HK-2 (cell line): Measurements from ENCODE around the gene SLC22A4.

Source experiments
- DNase-seq: peaks from one replicate; pipeline ENCODE4 v3.0.0-alpha.2; 2018; ENCODE audit not compliant: unreplicated experiment

The SLC22A4 gene

DNA sequence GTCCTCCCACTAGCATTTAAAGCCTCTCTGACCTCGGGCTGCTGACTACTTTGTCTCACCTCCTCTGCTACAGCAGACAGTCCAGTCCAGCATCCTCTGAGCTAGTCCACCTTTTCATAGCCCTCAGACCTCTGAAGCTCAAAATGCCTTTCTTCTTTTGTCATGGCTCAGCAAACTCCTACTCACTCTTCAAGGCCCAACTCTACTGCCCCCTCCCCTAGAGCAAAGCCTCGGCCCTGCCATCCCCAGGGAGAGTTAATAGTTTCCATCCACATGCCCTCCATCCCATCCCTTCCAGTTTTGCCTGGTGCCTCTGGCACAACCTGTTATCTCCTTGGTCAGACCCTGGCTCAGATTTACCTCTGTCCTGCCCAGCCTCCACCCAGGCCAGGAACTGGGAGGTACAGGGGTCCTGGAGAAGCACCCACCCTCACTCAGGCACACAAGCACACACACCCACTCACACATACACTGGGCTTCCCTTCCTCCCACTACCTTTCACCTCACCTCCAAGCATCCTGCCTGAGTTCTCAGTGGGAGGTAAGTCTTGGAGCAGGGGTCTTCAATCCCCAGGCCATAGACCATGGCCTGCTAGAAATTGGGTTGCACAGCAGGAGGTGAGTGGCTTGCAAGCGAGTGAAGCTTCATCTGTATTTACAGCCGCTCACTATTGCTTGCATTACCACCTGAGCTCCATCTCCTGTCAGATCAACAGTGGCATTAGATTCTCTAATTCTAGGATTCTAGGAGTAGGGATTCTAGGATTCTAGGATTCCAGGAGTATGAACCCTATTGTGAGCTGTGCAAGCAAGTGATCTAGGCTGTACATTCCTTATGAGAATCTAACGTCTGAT, 18.6 kb upstream of the SLC22A4 start:
- no peak for DNase-seq

DNA sequence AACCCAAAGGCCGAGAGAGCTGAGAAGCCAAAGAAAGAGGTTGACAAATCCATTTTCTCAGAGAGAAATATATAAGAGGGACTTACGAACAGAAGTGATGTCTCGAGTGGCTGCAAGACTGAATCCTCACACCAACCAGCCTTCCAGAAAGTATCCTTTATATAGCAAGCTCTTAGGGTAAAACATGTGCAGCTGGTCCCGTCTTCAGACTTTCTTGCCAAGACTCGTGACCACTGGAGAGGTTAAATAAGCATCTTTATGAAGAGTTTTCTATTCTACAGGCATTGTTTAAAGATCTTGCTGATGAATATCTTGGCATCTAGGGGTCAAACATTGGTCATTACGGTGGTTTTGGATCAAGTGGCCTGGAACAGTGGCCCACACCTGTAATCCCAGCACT, 16.9 kb upstream of the SLC22A4 start:
- no peak for DNase-seq

DNA sequence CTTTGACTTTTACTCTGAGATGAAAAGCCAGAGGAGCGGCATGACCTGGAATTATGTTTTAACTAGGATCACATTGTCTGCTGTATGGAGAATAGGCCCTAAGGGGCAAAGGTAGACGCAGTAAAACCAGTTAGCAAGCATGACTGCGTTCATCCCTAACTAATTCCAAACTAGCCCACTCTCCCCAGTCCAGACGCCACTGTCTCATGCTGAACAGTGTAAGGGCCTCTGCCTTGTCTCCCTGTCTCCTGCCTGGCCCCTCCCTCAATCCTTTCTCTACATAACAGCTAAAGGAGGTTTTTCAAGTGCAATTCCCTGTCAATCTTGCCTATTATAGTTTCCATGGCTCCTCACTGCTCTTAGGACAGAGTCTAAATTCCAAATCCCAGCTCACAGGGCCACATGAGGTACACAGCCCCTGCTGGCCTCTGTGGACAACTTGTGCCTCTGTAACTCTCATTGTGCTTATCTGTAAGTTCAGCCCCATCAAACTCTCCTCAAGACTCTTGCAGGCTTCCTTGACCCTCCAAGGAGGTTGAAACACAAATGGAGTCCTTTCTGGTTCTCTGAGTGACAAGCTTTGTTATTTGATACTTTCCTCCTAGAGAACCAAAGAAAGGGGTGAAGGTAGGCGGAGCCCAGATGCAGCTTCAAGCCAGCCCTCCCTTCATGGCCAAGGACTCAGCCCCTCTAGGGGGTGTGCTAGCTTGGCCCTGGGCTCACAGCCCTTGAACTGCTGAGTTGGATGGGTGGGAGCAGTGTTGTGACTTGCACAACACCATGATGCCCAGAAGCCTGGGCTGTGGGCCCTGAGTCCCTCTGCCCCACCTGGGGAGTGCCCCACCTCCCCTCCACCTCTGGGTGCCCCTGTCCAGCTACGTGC, 16.0 kb upstream of the SLC22A4 start:
- no peak for DNase-seq

DNA sequence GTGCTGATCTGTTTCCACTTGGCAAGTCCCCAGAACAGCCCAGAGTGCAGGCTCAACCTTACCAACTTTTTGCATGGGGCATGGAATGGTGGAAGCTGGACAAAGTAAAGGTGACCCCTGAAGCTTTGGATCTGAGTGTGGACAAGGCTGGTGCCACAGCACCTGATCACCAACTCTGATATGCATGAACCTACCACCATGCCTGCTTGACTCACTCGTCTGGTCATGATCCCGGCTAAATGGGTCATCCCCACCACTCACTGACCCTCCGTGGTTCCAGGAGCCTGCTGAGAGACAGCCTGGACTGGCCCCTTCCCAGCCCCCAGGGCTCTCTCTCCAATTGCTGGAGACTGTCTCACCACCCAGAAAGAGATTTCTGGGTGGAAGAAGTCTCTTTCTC, 14.4 kb upstream of the SLC22A4 start:
- DNase-seq, result no peak

DNA sequence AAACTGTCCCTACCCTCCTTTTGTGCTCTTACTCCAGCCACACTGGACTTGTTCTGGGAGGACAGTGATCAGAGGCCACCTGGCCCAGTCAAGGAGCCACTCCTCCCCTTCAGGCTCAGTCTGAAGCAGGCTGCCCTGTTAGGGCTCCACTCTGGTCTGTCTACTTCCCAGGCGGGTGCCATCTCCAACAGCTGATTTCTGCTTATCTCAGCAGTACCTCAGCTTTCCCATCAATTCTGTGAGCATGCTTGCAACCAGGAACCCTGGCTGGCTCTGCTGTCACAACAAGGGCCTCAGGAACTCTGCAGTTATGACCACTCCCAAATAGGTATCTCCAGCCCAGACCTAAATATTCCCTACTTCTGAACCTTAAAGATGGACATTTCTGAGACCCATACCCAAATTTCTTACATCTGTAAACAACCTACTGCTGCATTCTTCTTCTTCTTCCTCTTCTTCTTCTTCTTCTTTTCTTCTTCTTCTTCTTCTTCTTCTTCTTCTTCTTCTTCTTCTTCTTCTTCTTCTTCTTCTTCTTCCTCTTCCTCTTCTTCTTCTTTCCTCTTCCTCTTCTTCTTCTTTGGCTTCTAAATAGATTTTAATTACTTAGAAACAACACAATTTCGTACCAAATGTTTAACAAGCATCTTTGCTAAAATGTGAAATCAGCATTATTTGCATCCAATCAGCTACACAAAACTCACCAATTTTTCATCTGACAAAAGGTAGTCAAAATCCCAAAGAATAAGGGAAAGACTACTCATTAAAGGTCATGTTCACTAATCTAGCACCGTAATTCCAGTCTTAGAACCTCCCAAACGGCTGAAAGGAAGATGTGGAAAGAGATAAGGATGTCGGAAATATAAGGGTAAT, 13.6 kb upstream of the SLC22A4 start:
- DNase-seq, result no peak

DNA sequence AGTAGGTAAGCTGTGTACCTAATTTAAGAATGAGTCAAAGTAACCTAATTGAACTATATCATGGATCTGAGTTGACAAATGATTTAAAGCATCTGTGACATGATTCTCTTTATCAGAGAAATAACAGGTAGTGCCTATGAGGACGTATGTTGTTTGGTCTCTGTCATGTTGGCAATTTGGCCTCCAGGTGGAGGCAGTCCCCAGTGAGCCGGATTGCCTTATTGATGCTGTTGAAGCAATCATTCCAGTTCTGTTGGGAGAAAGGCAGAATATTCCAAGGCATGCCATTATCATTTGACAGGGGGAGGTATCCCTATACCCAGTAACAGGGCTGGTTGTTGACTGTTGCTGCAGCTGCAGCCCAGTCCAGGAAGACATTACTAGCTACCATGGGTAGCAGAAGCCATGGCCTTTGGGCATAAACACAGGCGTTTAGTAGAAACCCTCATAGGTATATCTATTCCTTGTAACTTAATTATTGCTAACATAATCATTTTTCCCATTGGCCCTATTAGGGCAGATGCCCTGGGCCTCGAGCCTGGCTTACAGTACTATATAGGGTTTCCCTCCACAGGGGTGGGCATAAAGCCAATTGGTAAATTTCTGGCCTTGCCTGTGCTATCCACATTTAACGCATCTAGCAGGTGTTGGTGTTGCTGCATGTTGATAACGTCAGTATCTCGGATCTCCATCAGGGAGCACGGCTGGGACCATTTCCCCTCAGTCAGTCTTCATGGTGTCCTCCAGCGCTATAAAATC, 12.2 kb upstream of the SLC22A4 start:
- no peak for DNase-seq

DNA sequence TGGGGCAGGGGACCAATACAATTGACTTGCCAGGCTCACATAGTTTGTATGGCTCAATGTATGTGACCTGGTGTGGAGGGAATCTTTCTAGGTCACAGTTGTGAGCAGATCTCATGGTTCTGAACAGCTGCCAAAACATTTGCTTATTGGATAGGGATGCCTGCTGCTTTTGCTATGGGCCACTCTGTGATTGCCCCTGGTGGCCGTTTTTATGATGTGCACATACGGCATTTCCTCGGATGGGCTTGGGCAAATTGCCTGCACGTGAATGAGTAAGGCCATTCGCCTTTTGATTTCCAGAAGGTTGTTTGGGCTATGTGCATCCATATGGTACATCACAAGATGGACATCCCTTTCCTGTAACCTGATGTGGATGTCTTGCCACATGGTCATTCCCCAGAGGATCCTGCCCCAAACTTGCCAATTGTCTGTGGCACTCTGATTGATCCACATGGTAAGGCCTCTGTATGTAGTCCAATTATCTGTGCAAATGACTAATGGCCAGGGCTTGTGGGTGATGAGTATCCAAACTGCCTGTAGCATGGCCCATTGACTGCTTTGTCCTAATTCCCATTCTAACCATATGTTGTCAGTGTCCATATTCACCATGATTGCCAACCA, 10.7 kb upstream of the SLC22A4 start:
- DNase-seq, result no peak

DNA sequence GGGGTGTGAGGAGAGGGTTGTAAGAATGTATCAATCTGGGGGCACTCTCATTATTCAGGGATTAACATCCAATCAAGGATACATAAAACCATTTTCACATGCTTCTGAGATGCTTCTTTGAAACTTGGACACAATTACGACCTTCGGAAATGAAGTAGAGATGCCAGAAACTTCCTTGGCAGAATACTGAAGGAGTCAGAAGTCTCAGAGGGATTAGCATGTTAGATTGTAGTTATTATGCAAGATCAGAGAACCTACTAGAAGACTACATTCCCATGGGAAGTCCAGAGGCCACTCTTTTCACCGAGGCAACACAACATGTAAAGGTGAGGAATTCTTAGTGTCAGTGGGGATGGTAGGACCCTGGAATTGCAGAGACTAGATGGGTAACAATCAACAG, 5.1 kb upstream of the SLC22A4 start:
- no peak for DNase-seq

DNA sequence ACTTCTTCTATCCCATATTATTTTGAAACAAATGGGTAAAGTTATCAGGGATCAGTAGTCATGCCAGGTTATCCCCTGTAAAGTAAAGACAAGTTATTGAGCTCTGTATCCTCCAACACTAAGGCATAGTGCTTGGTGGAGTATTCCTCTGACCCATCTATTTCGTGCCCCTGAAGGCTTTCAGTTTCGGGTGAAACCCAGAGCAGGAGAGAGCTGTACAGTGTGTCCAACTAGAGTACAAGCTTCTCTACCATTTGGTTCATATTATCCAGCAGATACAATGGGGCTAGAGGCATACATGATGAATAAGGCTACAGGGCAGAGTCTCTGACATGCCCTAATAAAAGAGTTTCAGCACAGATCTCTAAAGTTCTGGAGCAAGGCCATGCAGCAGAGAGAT, 3.2 kb upstream of the SLC22A4 start:
- no peak for DNase-seq

DNA sequence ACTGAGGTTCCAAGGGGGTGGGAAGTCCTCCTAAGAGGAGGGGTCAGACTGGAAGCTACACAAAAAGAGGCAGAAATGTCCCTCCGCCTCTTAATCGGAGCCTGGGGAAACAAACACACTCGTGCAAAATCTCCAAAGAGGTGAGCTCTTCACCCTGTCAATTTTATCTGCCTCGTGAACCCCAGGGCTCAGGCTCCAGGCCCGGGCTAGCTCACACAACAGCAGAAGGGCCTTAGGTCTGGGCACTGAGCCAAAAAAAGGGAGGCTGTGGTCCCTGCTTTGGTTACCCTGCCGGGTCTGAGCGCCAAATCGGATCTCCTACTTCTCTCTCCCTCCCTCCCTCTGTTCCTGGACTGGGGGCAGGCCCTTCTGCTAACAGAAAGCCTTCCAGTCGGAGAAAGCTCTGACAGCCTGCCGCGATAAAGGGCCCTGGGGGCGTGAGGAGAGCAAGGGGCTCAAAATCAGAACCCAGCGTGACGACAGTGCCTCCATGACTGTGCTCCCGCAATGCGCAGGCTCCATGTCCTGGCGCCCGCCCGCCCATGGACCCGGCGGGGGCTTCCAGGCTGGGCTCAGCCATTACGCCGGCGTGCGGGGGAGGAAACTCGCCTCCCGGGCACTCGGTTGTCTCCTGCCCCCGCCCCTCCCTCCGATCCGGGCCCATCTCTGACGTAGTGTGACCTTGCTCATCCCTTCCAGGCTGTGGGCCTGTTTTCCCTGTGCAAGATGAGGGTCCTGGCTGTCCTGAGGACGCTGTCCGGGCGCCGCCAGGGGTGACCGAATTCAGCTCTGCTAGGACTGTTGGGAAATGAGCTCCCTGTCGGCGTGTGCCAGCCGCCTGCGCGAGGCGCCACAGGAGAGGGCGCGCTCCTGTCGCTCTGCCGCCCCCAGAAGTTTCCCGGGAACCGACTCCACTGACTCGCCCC, 865 bp upstream of the SLC22A4 start:
- DNase-seq, result peak; percentile 80

DNA sequence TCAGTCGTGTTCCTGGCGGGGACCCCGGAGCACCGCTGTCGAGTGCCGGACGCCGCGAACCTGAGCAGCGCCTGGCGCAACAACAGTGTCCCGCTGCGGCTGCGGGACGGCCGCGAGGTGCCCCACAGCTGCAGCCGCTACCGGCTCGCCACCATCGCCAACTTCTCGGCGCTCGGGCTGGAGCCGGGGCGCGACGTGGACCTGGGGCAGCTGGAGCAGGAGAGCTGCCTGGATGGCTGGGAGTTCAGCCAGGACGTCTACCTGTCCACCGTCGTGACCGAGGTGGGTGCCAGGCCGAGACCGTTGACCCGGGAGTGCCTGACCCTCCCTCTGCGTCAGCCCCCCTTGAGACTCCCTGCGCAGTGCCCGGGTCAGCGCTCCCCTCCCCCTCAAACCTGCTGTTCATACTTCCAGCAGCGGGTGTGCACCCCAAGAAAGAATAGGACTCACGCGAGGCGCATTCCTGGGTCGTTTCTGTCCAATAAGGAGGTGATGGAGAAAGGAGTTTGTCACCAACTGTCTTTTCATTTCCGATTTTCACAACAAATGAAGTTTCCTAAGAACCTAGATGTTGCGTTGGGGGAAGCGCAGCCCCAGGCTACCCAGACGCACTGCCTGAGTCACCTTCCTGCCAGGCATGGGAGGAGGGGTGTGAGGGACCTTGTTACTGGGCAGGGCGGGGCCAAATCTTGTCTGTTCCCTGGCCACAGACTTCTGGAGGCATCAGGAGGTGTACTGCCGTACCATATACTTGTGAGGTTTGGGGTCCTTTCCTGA, 722 bp downstream of the SLC22A4 start:
- peak; percentile 76 for DNase-seq

DNA sequence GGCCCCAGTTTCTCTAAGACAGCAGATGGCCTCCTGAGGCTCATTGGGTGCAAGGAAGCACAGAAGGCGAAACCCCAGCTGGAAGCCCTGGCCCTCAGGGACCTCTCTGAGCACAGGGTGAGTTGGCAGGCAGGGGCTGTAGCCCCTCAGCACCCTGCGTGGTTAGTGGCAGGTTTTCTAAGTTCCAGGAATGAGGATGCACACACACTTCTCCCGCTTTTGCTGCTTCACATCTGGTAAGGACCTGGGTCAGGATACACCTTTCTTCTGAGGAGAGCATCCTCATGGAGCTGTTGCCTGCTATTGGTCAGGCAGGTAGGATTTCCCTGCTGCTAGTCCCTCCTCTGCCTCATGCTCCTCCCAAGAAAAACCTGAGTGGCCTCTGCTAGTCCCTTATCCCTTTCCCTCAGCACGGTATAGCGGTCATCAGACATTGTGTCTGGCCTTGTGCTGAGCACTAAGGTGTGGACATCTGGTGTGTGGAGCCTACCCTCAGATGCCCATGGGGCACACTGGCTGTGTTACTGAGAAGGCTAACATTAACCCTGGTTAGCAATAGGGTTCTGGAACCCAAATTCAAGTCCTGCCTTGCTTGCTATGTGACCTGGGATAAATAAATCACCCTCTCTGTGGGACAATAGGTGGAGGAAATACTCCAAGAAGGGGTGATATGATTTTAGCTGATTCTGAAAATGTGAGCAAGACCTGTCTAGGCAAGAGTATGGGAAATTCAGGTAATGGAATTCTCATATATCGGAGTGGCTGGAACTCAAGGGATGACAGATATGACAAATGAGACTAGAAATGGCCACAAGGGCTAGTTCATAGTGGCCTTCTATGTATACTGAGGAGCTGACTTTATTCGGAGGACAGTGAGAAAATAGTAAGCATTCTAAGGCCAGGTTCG, 1.6 kb downstream of the SLC22A4 start:
- DNase-seq, result no peak

DNA sequence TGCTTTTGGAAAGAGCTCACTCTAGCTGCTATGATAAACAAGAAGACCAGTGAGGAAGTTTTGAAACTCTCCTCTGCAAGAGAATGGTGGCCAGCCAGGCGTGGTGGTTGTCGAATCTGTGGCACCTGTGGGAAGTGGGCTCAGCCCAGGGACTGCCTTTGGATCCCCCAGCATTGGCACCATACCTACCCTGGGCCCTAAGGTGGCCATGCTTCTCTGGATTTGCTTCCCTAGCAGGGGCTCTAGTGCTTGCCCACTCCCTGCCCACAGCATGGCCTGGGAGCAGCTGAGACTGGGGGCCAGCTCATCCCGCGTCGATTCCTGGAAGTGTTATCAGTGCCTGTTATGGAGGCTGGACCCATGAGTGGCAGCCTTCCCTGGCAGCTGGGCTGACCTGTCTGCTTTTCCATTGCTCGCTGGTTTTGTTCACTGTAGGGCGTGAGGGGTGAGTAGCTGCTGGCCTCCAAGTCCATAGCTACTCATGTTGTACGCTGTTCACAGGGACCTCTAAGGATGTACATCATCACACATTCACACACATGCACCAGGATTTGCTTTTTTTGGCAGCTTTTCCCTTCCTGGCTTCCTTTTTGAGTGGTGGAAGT, 2.3 kb downstream of the SLC22A4 start:
- DNase-seq, result no peak

DNA sequence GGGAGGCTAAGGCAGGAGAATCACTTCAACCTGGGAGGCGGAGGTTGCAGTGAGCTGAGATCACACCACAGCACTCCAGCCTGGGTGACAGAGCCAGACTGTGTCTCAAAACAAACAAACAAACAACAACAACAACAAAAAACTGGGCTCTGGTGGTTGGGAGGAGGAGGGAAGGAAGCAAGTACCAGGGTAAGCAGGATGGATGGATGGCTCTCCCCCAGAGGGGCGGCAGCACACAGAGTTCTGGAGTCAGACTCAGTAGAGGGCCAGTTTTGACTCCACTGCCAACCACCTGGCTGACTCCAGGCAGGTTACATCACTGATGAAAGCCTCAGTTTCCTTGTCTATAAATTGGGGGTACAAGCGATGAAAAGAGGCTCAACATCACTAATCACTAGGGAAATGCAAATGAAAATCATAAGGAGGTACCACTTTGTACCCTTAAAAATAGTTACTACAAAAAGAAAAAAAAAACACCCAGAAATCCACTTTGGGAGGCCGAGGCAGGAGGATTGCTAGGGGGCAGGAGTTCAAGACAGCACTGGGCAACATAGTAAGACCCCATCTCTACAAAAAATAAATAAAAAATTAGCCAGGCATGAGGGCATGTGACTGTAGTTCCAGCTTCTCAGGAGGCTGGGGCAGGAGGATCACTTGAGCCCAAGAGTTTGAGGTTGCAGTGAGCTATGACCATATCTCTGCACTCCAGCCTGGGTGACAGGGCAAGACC, 3.2 kb downstream of the SLC22A4 start:
- no peak for DNase-seq

DNA sequence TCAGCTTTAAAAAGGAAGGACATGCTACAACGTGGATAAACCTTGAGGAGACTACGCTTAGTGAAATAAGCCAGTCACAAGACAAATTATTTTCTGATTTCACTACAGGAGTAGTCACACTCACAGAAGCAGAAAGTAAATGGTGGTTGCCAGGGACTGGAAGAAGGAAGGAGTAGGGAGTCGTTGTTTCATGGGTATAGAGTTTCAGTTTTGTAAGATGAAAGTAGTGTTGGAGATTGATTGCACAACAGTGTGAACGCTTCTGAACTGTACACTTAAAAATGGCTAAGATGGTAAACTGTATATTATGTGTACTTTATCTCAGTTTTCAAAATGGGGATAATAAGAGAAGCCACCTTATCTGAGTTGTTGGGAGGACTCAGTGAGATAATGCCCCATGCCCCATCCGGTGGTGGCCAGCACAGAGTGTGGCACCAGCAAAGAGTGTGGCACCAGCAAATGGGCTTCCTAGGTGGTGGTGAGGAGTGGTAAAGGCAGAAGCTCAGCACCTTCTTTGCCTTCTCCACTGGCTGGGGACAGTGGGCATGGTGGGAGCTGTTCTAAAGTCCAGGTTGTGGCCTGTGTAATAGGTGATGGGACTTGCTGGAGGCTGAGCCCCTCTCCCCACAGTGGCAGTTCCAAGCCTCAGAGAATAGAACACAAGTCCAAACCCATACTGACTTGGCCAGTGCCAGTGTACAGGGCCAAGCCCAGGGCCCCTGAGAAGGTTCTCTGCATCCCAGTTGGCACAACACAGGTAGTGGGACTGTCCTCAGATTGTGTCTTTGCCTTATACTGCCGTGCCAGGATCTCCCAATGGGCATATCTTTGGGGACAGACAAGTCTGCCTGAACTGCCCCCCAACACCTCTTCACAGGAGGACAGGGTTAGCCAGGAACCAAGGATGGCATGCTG, 4.4 kb downstream of the SLC22A4 start:
- no peak for DNase-seq

DNA sequence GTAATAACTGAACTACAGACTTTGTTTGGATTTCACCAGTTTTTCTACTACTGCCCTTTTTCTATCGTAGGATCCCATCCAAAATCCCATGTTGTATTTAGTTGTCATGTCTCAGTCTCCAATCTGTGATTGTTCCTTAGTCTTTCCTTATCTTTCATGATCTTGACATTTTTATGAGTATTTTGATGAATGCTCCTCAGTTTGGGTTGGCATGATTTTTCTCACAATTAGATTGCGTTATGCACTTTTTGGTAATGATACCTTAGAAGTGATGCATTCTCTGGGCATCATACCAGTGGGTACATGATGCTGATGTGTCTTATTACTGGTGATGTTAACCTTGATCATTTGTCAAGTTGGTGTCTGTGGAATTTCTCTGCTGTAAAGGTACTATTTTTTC, 5.7 kb downstream of the SLC22A4 start:
- DNase-seq, result no peak
